PC-9 (cell line): ENCODE measurements around the gene ATP5MC3. TPM values are rescaled to one million over a fixed set of nuclear protein-coding genes. Genes with fewer than 3 reads are reported as not detected.

Source experiments
- BruUV-seq: library from RNA; stranded (reverse); fragments of 400-500 nt; replicated peaks from 2 replicates; lab custom pipeline; 2021; lab: Mats Ljungman, UMichigan
- CTCF ChIA-PET: fragments of 300-600 bp; sonication (Branson Sonifier 250); formaldehyde crosslinking; loops from one replicate; lab custom pipeline; 2022; ENCODE audit warnings: antibody characterized with exemption; lab: Charles Lee
- POLR2A ChIA-PET: fragments of 300-600 bp; sonication (Branson Sonifier 250); formaldehyde crosslinking; loops from one replicate; lab custom pipeline; 2022; ENCODE audit warnings: antibody characterized with exemption; ENCODE audit not compliant: unreplicated experiment; lab: Charles Lee
- DNase-seq, 2 experiments: peaks; one replicate each; pipeline versions ENCODE4 v3.0.0 to v3.0.0-alpha.2; 2015 to 2022; ENCODE audit warnings: mixed read lengths in 1 of 2
- H2AFZ ChIP-seq: fragments of 200-600 bp; sonication (generic); 2 replicates; pipeline ENCODE4 v1.8.1; 2017; ENCODE audit warnings: antibody characterized with exemption
- H3F3A ChIP-seq: fragments of 200-600 bp; sonication (generic); 2 replicates; pipeline ENCODE4 v1.8.1; 2017; ENCODE audit warnings: antibody characterized with exemption, mild to moderate bottlenecking, low read depth; ENCODE audit not compliant: insufficient read depth
- H3K27ac ChIP-seq: fragments of 200-600 bp; sonication (generic); 2 replicates; pipeline ENCODE4 v1.6.1; 2016; ENCODE audit warnings: mixed run types
- H3K27me3 ChIP-seq: fragments of 200-600 bp; sonication (generic); 2 replicates; pipeline ENCODE4 v1.6.1; 2016; ENCODE audit warnings: low read depth, mixed run types; ENCODE audit not compliant: insufficient read depth
- H3K36me3 ChIP-seq: fragments of 200-600 bp; sonication (generic); 2 replicates; pipeline ENCODE4 v1.6.1; 2016; ENCODE audit warnings: low read depth, mixed run types
- H3K4me1 ChIP-seq: fragments of 200-600 bp; sonication (generic); replicated peaks from 2 replicates; pipeline ENCODE4 v1.6.1; 2016; ENCODE audit warnings: mixed run types; ENCODE audit not compliant: insufficient read depth
- H3K4me2 ChIP-seq: fragments of 200-600 bp; sonication (generic); 2 replicates; pipeline ENCODE4 v1.6.1; 2017; ENCODE audit warnings: mixed run types
- H3K4me3 ChIP-seq: fragments of 200-600 bp; sonication (generic); 2 replicates; pipeline ENCODE4 v1.6.1; 2016; ENCODE audit warnings: mixed run types
- H3K79me2 ChIP-seq: fragments of 200-600 bp; sonication (generic); 2 replicates; pipeline ENCODE4 v1.6.1; 2017; ENCODE audit warnings: low read depth, mixed run types
- H3K9me2 ChIP-seq: fragments of 200-600 bp; sonication (generic); 2 replicates; pipeline ENCODE4 v1.8.1; 2017; ENCODE audit warnings: mild to moderate bottlenecking; ENCODE audit not compliant: insufficient read depth
- H3K9me3 ChIP-seq: fragments of 200-600 bp; sonication (generic); 2 replicates; pipeline ENCODE4 v1.8.1; 2016; ENCODE audit warnings: low read depth; ENCODE audit not compliant: insufficient read depth
- H4K20me1 ChIP-seq: fragments of 200-600 bp; sonication (generic); 2 replicates; pipeline ENCODE4 v1.8.1; 2017; ENCODE audit not compliant: insufficient read depth
- CTCF ChIP-seq: fragments of 200-600 bp; sonication (generic); conservative IDR thresholded peaks from 2 replicates; pipeline ENCODE4 v1.6.1; 2017; ENCODE audit warnings: mixed run types, antibody characterized with exemption, mild to moderate bottlenecking, moderate library complexity
- EZH2 ChIP-seq: fragments of 200-600 bp; sonication (generic); IDR thresholded peaks from 2 replicates; pipeline ENCODE4 v1.8.0; 2017; ENCODE audit warnings: antibody characterized with exemption, low read depth
- intact Hi-C: fragments of 100-400 bp; cut with micrococcal nuclease; formaldehyde crosslinking; loops from one replicate; pipeline ENCODE4 v1.10.0; 2022; ENCODE audit not compliant: unreplicated experiment
- total RNA-seq: library from RNA; stranded (reverse); gene quantifications from 2 replicates; pipeline ENCODE4 v1.2.3, GENCODE V29; 2021

ATP5MC3 gene
- total RNA-seq, 1 experiment from 2014 or later, result 528 TPM

DNA sequence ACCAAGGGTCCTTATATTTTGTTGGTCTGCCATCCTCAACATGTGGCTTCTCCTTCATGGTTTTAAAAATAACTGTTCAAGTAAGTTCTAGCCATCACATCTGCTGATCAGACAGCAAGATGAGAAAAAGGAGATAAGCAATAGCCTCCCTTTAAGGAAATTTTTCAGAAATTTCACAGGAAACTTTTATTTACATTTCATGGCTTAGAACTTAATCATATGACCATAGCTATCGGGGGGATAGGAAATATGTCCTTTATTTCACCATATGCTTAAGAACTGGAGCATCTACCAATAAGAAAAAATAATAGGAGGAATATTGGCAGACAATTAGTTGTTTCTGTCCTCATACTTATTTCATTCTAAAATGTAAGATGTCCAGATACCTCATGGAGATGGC lies 29.7 kb downstream of the ATP5MC3 start:
- intact Hi-C loops, result no loop called here

DNA sequence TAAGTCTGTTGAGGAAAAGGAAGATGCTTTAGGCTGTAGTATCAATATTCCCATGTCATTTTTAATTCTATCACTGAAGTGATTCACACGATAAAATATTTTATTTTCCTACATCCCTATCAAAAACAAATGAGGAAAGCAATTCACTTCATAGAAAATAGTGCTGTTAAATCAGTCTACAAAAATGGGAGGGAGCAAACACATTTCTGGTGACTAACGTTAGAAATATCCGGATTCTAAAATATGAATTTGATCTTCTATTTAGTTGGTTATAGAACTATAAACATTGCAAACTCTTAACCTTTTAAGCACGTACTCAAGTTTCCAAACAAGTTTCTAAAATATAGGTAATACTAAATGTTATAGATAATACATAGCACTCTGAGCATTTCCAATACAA lies 34.3 kb downstream of the ATP5MC3 start:
- Histone ChIP-seq H3K36me3 (peaks cover 9% of the 10 kb centered on the region), H3K9me3 (no peaks in the 10 kb centered on the region), H3K4me1 (0 out of 2 replicates have a peak, but pooled peaks cover 2% of the 10 kb centered on the region), H3K4me3 (no peak overlapping the region), H3F3A (0 out of 2 replicates have a peak, but pooled peaks cover 4% of the 10 kb centered on the region), H3K27me3 (no peaks in the 10 kb centered on the region), H3K79me2 (peaks cover 79% of the 10 kb centered on the region), H3K27ac (no peak overlapping the region), H3K4me2 (no peak overlapping the region), H2AFZ (no peak overlapping the region), H3K9me2 (no peaks in the 10 kb centered on the region; the same call in 1 of the 2 replicates), H4K20me1 (peaks cover 76% of the 10 kb centered on the region)
- POLR2A ChIA-PET, result no interaction called here
- CTCF ChIA-PET, result no interaction called here
- no peak for DNase-seq
- intact Hi-C loops, result no loop called here
- no TSS peak for BruUV-seq
- TF ChIP-seq CTCF, result no peak
- no peak for TF ChIP-seq EZH2

More for the DNA sequence above, 29.7 kb downstream of the ATP5MC3 start:
- no peak overlapping the region for H2AFZ ChIP-seq
- H3K36me3 ChIP-seq, result peaks cover 9% of the 10 kb centered on the region
- H3K4me2 ChIP-seq, result no peak overlapping the region
- TF ChIP-seq CTCF, result no peak
- TF ChIP-seq EZH2, result no peak
- no peak overlapping the region for H3K4me3 ChIP-seq
- no TSS peak for BruUV-seq
- H3K9me3 ChIP-seq, result no peaks in the 10 kb centered on the region
- no peak for DNase-seq
- no peak overlapping the region for H3K27ac ChIP-seq
- POLR2A ChIA-PET, result interaction anchor here (0.7 kb wide), 1 partner anchor 211 kb away, joined by 3 read pairs; no protein-coding TSS in a partner anchor
- no peaks in the 10 kb centered on the region; the same call in 1 of the 2 replicates for H3K9me2 ChIP-seq
- peaks cover 91% of the 10 kb centered on the region for H3K79me2 ChIP-seq
- H3K4me1 ChIP-seq, result peaks cover 25% of the 10 kb centered on the region
- H3F3A ChIP-seq, result peaks cover 21% of the 10 kb centered on the region
- CTCF ChIA-PET, result no interaction called here
- no peaks in the 10 kb centered on the region for H3K27me3 ChIP-seq
- peaks cover 68% of the 10 kb centered on the region for H4K20me1 ChIP-seq

GRCh38 chr2:175143678-175144077 lies 37.8 kb downstream of the ATP5MC3 start:
- CTCF ChIA-PET, result no interaction called here
- BruUV-seq, result no TSS peak
- intact Hi-C loops, result no loop called here

More at GRCh38 chr2:175143678-175144077, 37.8 kb downstream of the ATP5MC3 start:
- Histone ChIP-seq H3K4me2 (no peak overlapping the region), H3K27ac (no peak overlapping the region), H4K20me1 (peaks cover 76% of the 10 kb centered on the region), H3K9me2 (no peaks in the 10 kb centered on the region), H2AFZ (no peak overlapping the region), H3K27me3 (no peaks in the 10 kb centered on the region), H3K4me1 (no peaks in the 10 kb centered on the region), H3K9me3 (no peaks in the 10 kb centered on the region), H3K79me2 (peaks cover 62% of the 10 kb centered on the region), H3F3A (no peaks in the 10 kb centered on the region), H3K36me3 (peaks cover 2% of the 10 kb centered on the region), H3K4me3 (no peak overlapping the region)
- POLR2A ChIA-PET, result no interaction called here
- DNase-seq, result no peak
- TF ChIP-seq CTCF (no peak), EZH2 (no peak)
